Left cardiac atrium (tissue), 4 donors: ENCODE data around the gene MYH6. TPM values are rescaled to one million over a fixed set of nuclear protein-coding genes. Genes with fewer than 3 reads are reported as not detected.

Experiments
- ATAC-seq, 2 donors: fragments of 200-7000 bp; cut with Tn5 transposase; one replicate each; pipeline ENCODE4 v1.9.1; 2020; ENCODE audit warnings: mild to moderate bottlenecking in 2 of 2, moderate library complexity in 2 of 2
- DNase-seq: peaks from one replicate; pipeline ENCODE4 v3.0.0-alpha.2; 2020
- intact Hi-C, 2 donors: fragments of 100-400 bp; cut with DNase I; formaldehyde crosslinking; loops; one replicate each; pipeline versions ENCODE4 v1.14.1 to v1.15.1; 2022 to 2023
- microRNA-seq, 2 donors: library from miRNA; unstranded; fragments of <30 nt; microRNA quantifications; one replicate each; pipeline ENCODE4 v1.2.0, GENCODE V29; 2020
- total RNA-seq, 2 donors: library from RNA; stranded (reverse); fragmentation: NEBNext Ultra II Directional; extraction: Animal tissue kit (Norgen Biotek cat#: 25700); gene quantifications; one replicate each; pipeline ENCODE4 v1.2.1, GENCODE V29; 2021
- donor health status: DM: no; HTN: yes; CAD: no.
- donor health status: DM: no; HTN: yes; CAD: no; lungs with severe emphysema.
- donor health status: DM: yes; HTN: yes; CAD: no.
- donor health status: Dilated cardiomyopathy.

Gene MYH6
- total RNA-seq, 2 donors from 2014 or later, result 10,415 to 11,820 TPM

- intact Hi-C loops, result no loop called here
- DNase-seq (no peak), ATAC-seq (no peak)
These were observed 54.7 kb downstream of the MYH6 start for GRCh38 chr14:23353433-23353780.

GRCh38 chr14:23352506-23353432 lies 55.3 kb downstream of the MYH6 start, which contains the start of gene SLC22A17:
Gene SLC22A17, minus strand, starts transcription at chr14:23352887.
- intact Hi-C loops, result no loop called here
- ATAC-seq (peak; percentile 94 to 95), DNase-seq (peak; percentile 88)

GRCh38 chr14:23351681-23352505 lies 56.2 kb downstream of the MYH6 start:
- DNase-seq (no peak), ATAC-seq (peak; percentile 39 to 51)
- intact Hi-C loops, result no loop called here

GRCh38 chr14:23349156-23349845 lies 58.8 kb downstream of the MYH6 start:
- DNase-seq (no peak), ATAC-seq (no peak)
- intact Hi-C loops, result no loop called here

- intact Hi-C loops, result no loop called here
- ATAC-seq, result no peak
- DNase-seq, result no peak
These were observed 59.8 kb downstream of the MYH6 start for GRCh38 chr14:23348297-23348655.

GRCh38 chr14:23347406-23348296 lies 60.4 kb downstream of the MYH6 start:
- ATAC-seq (no peak), DNase-seq (no peak)

GRCh38 chr14:23346693-23347405 lies 61.2 kb downstream of the MYH6 start:
- intact Hi-C loops, result no loop called here
- ATAC-seq, result peak; percentile 7 to 30
- DNase-seq, result no peak

More at GRCh38 chr14:23347406-23348296, 60.4 kb downstream of the MYH6 start:
- intact Hi-C loops, result no loop called here

GRCh38 chr14:23345987-23346692 lies 61.9 kb downstream of the MYH6 start:
- ATAC-seq, result peak; percentile 31 to 60

GRCh38 chr14:23344481-23344880 lies 63.6 kb downstream of the MYH6 start:
- no peak for ATAC-seq
- DNase-seq, result no peak
- intact Hi-C loops, result no loop called here

More at GRCh38 chr14:23345987-23346692, 61.9 kb downstream of the MYH6 start:
- intact Hi-C loops, result no loop called here
- DNase-seq, result no peak

- intact Hi-C loops, result no loop called here
- DNase-seq (no peak), ATAC-seq (no peak)
These were observed 68.4 kb downstream of the MYH6 start for GRCh38 chr14:23339506-23340268.

- DNase-seq, result no peak
- ATAC-seq, result no peak
- intact Hi-C loops, result no loop called here
These were observed 72.5 kb downstream of the MYH6 start for GRCh38 chr14:23335623-23336022.

Small RNA genes within 50 kb of the gene (microRNA-seq; reads per million reads assigned to microRNA genes)
- gene MIR208A (8,626 to 9,154 reads per million in 2 donors), gene MIR208B (563 to 1,308 reads per million in 2 donors)

Other genes with a start within 250 kb of the MYH6 start
- 10 to 100 TPM in 1 of 2 donors, 1 to 10 TPM in 1; 8.7 to 16.2 TPM for gene SLC7A8, start 224.6 kb downstream of the MYH6 start, total RNA-seq
- gene RNF212B, start 170.3 kb downstream of the MYH6 start, total RNA-seq, result not detected
- gene HOMEZ, start 122.1 kb downstream of the MYH6 start, total RNA-seq, result 1 to 10 TPM; 8.3 to 8.5 TPM
- gene PPP1R3E, start 105.4 kb downstream of the MYH6 start, total RNA-seq, result 1 to 10 TPM; 8.0 to 8.3 TPM
- gene BCL2L2, start 101.4 kb downstream of the MYH6 start, total RNA-seq, result 10 to 100 TPM; 46.7 to 47.7 TPM
- 10 to 100 TPM; 74.4 to 94.1 TPM for gene PABPN1, start 86.8 kb downstream of the MYH6 start, total RNA-seq
- 10 to 100 TPM; 31.4 to 34.6 TPM for gene SLC22A17, start 55.4 kb downstream of the MYH6 start, total RNA-seq
- 10 to 100 TPM in 1 of 2 donors, 1 to 10 TPM in 1; 5.8 to 10.3 TPM for gene EFS, start 43.1 kb downstream of the MYH6 start, total RNA-seq
- gene IL25, start 35.5 kb downstream of the MYH6 start, total RNA-seq, result not detected
- 1 to 10 TPM in 1 of 2 donors, under 1 TPM in 1; 0.44 to 1.4 TPM for gene CMTM5, start 31.2 kb downstream of the MYH6 start, total RNA-seq
- gene MYH7, start 27.4 kb upstream of the MYH6 start, total RNA-seq, result 100 to 1,000 TPM; 175 to 201 TPM
- 10 to 100 TPM; 20.1 to 23.6 TPM for gene NGDN, start 61.4 kb upstream of the MYH6 start, total RNA-seq
- gene ZFHX2, start 143.5 kb upstream of the MYH6 start, total RNA-seq, result 1 to 10 TPM in 1 of 2 donors, under 1 TPM in 1; 0.89 to 1.3 TPM
- 10 to 100 TPM; 17.3 to 18.9 TPM for gene THTPA, start 148.0 kb upstream of the MYH6 start, total RNA-seq
- gene AP1G2, start 159.5 kb upstream of the MYH6 start, total RNA-seq, result 10 to 100 TPM; 16.5 to 32.3 TPM
- gene JPH4, start 170.5 kb upstream of the MYH6 start, total RNA-seq, result under 1 TPM; 0.24 to 0.68 TPM
- gene DHRS2, start 228.1 kb upstream of the MYH6 start, total RNA-seq, result not detected